ENCODE measurements around the gene IL15.

- TF ChIP-seq EZH2phosphoT487 (IDR thresholded peaks at IDR 0.05; ENCODE audit: borderline replicate concordance, low read length) (no peak), CTCF (IDR thresholded peaks at IDR 0.05; ENCODE audit: low read depth, low read length, poor library complexity, severe bottlenecking) (no peak)
These were observed 50.5 kb downstream of the IL15 start for GRCh38 chr4:141686879-141687278.

Data from DOHH2 (cell line).